Measurements from ENCODE around the gene NUAK1. TPM values are rescaled to one million over a fixed set of nuclear protein-coding genes. Genes with fewer than 3 reads are reported as not detected.
A peak's percentile ranks its signal among the peaks of the same experiment; 100 is the strongest.

NUAK1 gene
- total RNA-seq, 4 donors from 2014 or later: 22.6 to 44.3 (median 38.4) TPM

DNA sequence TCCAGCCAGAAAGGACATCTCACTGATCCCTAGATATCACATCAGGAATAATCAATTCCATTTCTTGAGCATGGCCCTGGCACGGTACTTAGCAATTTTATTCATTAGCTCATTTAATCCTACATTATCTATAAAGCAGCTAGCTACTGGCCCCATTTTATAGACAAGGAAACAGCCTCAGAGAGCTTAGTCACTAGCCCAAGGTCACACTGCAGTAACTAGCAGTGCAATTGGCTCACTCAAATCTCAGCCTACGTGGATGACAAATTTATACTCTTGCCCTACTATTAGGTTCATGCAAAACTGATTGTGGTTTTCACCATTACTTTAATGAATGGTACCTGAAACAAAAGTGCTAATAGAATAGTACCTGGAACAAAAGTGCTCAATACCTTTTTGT is 41.7 kb downstream of the NUAK1 start:
- no peaks in the 10 kb centered on the region for H3K27me3 ChIP-seq
- peaks cover 10% of the 10 kb centered on the region for H3K36me3 ChIP-seq
- DNase-seq (ENCODE audit: low spot score in 2 of 2): no peak
- no peak overlapping the region for H3K4me3 ChIP-seq
- H3K9me3 ChIP-seq: no peaks in the 10 kb centered on the region
- peak overlapping the region; percentile 47 for H3K27ac ChIP-seq
- 38% methylated on average over 2 of the region's 2 CpGs for WGBS
- TF ChIP-seq EP300 (IDR thresholded peaks at IDR 0.05): no peak
- TF ChIP-seq, protein P1, sequence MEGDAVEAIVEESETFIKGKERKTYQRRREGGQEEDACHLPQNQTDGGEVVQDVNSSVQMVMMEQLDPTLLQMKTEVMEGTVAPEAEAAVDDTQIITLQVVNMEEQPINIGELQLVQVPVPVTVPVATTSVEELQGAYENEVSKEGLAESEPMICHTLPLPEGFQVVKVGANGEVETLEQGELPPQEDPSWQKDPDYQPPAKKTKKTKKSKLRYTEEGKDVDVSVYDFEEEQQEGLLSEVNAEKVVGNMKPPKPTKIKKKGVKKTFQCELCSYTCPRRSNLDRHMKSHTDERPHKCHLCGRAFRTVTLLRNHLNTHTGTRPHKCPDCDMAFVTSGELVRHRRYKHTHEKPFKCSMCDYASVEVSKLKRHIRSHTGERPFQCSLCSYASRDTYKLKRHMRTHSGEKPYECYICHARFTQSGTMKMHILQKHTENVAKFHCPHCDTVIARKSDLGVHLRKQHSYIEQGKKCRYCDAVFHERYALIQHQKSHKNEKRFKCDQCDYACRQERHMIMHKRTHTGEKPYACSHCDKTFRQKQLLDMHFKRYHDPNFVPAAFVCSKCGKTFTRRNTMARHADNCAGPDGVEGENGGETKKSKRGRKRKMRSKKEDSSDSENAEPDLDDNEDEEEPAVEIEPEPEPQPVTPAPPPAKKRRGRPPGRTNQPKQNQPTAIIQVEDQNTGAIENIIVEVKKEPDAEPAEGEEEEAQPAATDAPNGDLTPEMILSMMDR (IDR thresholded peaks at IDR 0.05): no peak
- TF ChIP-seq POLR2AphosphoS5 (IDR thresholded peaks at IDR 0.05): no peak
- no peak for TF ChIP-seq POLR2A (IDR thresholded peaks at IDR 0.05)
- peaks cover 25% of the 10 kb centered on the region for H3K4me1 ChIP-seq

DNA sequence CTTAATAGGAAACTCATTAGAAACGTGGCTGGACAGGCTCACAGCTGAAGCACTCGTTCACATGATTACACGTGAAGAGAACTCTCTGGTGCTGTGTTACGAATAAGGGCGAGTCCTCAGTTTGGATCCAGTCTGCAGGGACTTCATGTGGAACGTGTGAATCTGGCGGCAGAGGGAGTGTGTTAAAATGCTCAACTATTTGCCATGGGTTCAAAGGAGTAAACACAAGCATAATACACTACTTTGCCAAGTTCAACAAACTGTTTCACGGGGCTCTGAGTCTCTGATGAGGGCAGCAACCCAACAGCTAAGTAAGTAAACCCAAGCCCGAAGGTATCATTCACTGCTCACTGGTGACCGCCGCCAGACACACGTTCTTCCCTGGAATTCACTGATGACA is 42.4 kb downstream of the NUAK1 start:
- H3K4me3 ChIP-seq: no peak overlapping the region
- TF ChIP-seq POLR2A (IDR thresholded peaks at IDR 0.05): peak in 1 of 2 donors; percentile 20
- TF ChIP-seq POLR2AphosphoS5 (IDR thresholded peaks at IDR 0.05): peak in 2 of 3 donors; percentile 4 to 53
- TF ChIP-seq, protein P1 (IDR thresholded peaks at IDR 0.05): no peak
- WGBS: 36% methylated on average over 12 of the region's 12 CpGs
- peak overlapping the region; percentile 47 for H3K27ac ChIP-seq
- peak in 1 of 2 donors; percentile 74 for DNase-seq (ENCODE audit: low spot score in 2 of 2)
- no peaks in the 10 kb centered on the region for H3K9me3 ChIP-seq
- no peaks in the 10 kb centered on the region for H3K27me3 ChIP-seq
- peaks cover 10% of the 10 kb centered on the region for H3K36me3 ChIP-seq
- peaks cover 31% of the 10 kb centered on the region for H3K4me1 ChIP-seq

DNA sequence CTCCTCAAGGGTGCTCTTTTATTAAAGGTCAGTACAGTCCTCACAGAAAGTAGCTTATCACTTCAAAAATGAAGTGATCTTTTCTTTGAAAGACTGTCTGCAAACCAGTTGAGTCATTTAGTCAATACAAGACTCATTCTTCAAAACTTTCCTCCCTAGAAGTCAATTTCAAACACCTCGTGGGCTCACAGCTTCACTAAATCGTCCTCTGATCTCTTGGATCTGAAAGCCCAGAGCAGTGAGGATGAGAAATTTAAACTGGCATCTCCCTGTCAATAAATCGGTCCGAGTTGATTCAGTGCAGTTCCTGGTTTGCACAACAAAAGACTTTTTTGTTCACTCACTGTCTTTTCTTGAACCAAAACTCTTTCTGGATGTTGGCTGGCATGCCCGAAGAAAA is 44.5 kb downstream of the NUAK1 start:
- no peak for DNase-seq (ENCODE audit: low spot score in 2 of 2)
- Histone ChIP-seq H3K27me3 (no peaks in the 10 kb centered on the region), H3K36me3 (peaks cover 10% of the 10 kb centered on the region), H3K4me1 (peaks cover 52% of the 10 kb centered on the region), H3K4me3 (no peak overlapping the region), H3K9me3 (no peaks in the 10 kb centered on the region), H3K27ac (no peak overlapping the region)
- 47% methylated on average over 5 of the region's 5 CpGs for WGBS
- no peak for TF ChIP-seq POLR2AphosphoS5 (IDR thresholded peaks at IDR 0.05)
- TF ChIP-seq, protein P1 (IDR thresholded peaks at IDR 0.05): no peak

DNA sequence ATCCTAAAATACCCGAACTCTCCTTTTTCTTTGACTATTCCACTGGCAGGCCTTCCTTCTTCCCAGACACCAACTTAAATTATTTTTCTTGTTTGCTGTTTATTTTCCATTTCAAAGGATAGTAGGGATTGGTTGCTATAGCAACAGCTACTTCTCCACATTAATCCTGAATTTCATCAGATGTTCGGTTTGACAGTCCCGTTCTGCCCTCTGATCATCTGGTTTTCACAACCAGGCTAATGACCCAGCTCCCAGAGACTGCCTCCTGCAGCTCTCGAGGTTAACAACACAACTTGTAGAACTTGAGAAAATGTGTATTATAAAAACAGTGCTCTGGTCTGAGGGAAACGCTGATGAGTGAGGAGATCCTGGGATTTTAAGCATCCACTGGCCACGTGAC is 45.5 kb downstream of the NUAK1 start:
- TF ChIP-seq, protein P1 (IDR thresholded peaks at IDR 0.05): no peak
- TF ChIP-seq POLR2AphosphoS5 (IDR thresholded peaks at IDR 0.05): peak; percentile 34 to 50 (median 42)
- WGBS: 60% methylated on average over 6 of the region's 6 CpGs
- Histone ChIP-seq H3K4me1 (peaks cover 62% of the 10 kb centered on the region), H3K27ac (peak overlapping the region; percentile 3), H3K36me3 (peaks cover 4% of the 10 kb centered on the region), H3K9me3 (no peaks in the 10 kb centered on the region), H3K27me3 (no peaks in the 10 kb centered on the region), H3K4me3 (no peak overlapping the region)
- no peak for DNase-seq (ENCODE audit: low spot score in 2 of 2)

DNA sequence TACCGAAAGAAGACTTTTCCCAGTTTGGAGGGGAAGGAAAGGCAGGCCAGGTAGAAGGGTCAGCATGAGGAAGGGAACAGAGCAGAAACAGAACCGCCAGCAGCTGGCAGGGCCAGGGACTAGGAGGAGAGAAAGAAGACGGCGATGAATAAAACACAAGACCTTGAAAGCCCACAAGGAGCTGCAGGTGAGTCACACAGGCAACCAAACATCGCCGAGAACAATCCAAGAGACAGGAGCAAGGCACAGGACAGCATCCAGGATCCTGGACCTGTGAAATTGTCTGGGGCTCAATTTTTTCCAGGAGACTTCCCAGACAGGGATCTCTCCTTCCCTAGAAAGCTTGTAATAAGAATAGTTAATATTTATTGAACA is 47.3 kb downstream of the NUAK1 start:
- no peak for DNase-seq (ENCODE audit: low spot score in 2 of 2)

More for the DNA sequence above, 47.3 kb downstream of the NUAK1 start:
- TF ChIP-seq, protein P1 (IDR thresholded peaks at IDR 0.05): no peak
- TF ChIP-seq EP300 (IDR thresholded peaks at IDR 0.05): no peak
- TF ChIP-seq POLR2AphosphoS5 (IDR thresholded peaks at IDR 0.05): no peak
- no peak for TF ChIP-seq POLR2A (IDR thresholded peaks at IDR 0.05)
- H3K4me1 ChIP-seq: peaks cover 52% of the 10 kb centered on the region
- 83% methylated on average over 6 of the region's 6 CpGs for WGBS
- no peaks in the 10 kb centered on the region for H3K9me3 ChIP-seq
- H3K36me3 ChIP-seq: peaks cover 3% of the 10 kb centered on the region
- no peaks in the 10 kb centered on the region for H3K27me3 ChIP-seq
- peak overlapping the region; percentile 52 for H3K27ac ChIP-seq
- H3K4me3 ChIP-seq: no peak overlapping the region
